ENCODE results near the gene WDFY4. TPM values are rescaled to one million over a fixed set of nuclear protein-coding genes. Genes with fewer than 3 reads are reported as not detected.

The WDFY4 gene
- total RNA-seq, 1 experiment from 2014 or later = 0.23 TPM

GRCh38 chr10:49021685-49022084 lies 337.0 kb downstream of the WDFY4 start:
- Histone ChIP-seq H3K36me3 (ENCODE audit: control insufficient read depth, insufficient read depth, low read length) (no peaks in the 10 kb centered on the region), H3K4me1 (ENCODE audit: control insufficient read depth, insufficient read depth, low read length) (no peaks in the 10 kb centered on the region), H3K27me3 (ENCODE audit: control insufficient read depth, insufficient read depth, low read length) (no peaks in the 10 kb centered on the region), H3K9me3 (ENCODE audit: control insufficient read depth, insufficient read depth, low read depth, low read length) (no peaks in the 10 kb centered on the region), H3K27ac (ENCODE audit: low read length) (no peak overlapping the region), H3K4me3 (ENCODE audit: low read depth in 2 of 2, low read length in 2 of 2) (no peak overlapping the region)
- intact Hi-C loops (cut with micrococcal nuclease; ENCODE audit: unreplicated experiment) = no loop called here
- TF ChIP-seq TCF7L2 (IDR thresholded peaks at IDR 0.05; ENCODE audit: low read depth, low read length) (no peak), SIN3A (IDR thresholded peaks at IDR 0.05; ENCODE audit: borderline replicate concordance, insufficient read depth, low read depth, low read length) (no peak), POLR2AphosphoS5 (IDR thresholded peaks at IDR 0.05; ENCODE audit: low read depth, low read length) (no peak)
- TF ChIP-seq, protein P1, sequence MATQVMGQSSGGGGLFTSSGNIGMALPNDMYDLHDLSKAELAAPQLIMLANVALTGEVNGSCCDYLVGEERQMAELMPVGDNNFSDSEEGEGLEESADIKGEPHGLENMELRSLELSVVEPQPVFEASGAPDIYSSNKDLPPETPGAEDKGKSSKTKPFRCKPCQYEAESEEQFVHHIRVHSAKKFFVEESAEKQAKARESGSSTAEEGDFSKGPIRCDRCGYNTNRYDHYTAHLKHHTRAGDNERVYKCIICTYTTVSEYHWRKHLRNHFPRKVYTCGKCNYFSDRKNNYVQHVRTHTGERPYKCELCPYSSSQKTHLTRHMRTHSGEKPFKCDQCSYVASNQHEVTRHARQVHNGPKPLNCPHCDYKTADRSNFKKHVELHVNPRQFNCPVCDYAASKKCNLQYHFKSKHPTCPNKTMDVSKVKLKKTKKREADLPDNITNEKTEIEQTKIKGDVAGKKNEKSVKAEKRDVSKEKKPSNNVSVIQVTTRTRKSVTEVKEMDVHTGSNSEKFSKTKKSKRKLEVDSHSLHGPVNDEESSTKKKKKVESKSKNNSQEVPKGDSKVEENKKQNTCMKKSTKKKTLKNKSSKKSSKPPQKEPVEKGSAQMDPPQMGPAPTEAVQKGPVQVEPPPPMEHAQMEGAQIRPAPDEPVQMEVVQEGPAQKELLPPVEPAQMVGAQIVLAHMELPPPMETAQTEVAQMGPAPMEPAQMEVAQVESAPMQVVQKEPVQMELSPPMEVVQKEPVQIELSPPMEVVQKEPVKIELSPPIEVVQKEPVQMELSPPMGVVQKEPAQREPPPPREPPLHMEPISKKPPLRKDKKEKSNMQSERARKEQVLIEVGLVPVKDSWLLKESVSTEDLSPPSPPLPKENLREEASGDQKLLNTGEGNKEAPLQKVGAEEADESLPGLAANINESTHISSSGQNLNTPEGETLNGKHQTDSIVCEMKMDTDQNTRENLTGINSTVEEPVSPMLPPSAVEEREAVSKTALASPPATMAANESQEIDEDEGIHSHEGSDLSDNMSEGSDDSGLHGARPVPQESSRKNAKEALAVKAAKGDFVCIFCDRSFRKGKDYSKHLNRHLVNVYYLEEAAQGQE (IDR thresholded peaks at IDR 0.05; ENCODE audit: insufficient read depth in 1 of 2, low read depth in 2 of 2, low read length in 1 of 2) = no peak
- TF ChIP-seq, protein P2, sequence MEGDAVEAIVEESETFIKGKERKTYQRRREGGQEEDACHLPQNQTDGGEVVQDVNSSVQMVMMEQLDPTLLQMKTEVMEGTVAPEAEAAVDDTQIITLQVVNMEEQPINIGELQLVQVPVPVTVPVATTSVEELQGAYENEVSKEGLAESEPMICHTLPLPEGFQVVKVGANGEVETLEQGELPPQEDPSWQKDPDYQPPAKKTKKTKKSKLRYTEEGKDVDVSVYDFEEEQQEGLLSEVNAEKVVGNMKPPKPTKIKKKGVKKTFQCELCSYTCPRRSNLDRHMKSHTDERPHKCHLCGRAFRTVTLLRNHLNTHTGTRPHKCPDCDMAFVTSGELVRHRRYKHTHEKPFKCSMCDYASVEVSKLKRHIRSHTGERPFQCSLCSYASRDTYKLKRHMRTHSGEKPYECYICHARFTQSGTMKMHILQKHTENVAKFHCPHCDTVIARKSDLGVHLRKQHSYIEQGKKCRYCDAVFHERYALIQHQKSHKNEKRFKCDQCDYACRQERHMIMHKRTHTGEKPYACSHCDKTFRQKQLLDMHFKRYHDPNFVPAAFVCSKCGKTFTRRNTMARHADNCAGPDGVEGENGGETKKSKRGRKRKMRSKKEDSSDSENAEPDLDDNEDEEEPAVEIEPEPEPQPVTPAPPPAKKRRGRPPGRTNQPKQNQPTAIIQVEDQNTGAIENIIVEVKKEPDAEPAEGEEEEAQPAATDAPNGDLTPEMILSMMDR (IDR thresholded peaks at IDR 0.05) = no peak
- ATAC-seq (no peak), DNase-seq (ENCODE audit: low read depth, low spot score) (no peak)
- ChIA-PET POLR2A (no interaction called here), CTCF (no interaction called here)
- BruUV-seq (replicated peaks) = no TSS peak
- in situ Hi-C loops (cut with HindIII; ENCODE audit: low pct_unique_long_range_greater_than_20kb, low sequenced_read_pairs) = no loop called here

DNA sequence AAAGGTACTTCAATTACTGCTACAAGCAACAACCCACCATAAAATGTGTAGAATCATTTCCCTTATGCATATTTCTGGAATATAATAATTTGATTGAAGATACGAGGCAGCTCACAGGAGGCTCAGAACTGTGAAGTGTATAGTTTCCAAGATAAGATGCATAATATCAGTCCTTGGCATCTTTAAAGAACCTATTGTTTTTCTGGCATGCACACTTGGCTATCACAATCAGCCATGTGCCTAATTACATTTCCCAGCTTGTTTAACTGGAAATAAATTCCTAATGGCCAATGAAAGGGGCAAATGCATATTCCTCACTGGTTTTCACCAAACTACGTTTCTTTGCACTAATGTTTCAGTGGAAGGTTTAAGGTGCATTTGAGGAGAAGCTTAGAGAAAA lies 338.4 kb downstream of the WDFY4 start:
- Histone ChIP-seq H3K4me1 (ENCODE audit: control insufficient read depth, insufficient read depth, low read length) (no peaks in the 10 kb centered on the region), H3K9me3 (ENCODE audit: control insufficient read depth, insufficient read depth, low read depth, low read length) (no peaks in the 10 kb centered on the region), H3K4me3 (ENCODE audit: low read depth in 2 of 2, low read length in 2 of 2) (no peak overlapping the region), H3K27ac (ENCODE audit: low read length) (no peak overlapping the region), H3K36me3 (ENCODE audit: control insufficient read depth, insufficient read depth, low read length) (no peaks in the 10 kb centered on the region), H3K27me3 (ENCODE audit: control insufficient read depth, insufficient read depth, low read length) (no peaks in the 10 kb centered on the region; the same call in 1 of the 2 replicates)
- in situ Hi-C loops (cut with HindIII; ENCODE audit: low pct_unique_long_range_greater_than_20kb, low sequenced_read_pairs) (no loop called here), intact Hi-C loops (cut with micrococcal nuclease; ENCODE audit: unreplicated experiment) (no loop called here)
- TF ChIP-seq, protein P2 (IDR thresholded peaks at IDR 0.05) = no peak
- TF ChIP-seq, protein P1 (IDR thresholded peaks at IDR 0.05; ENCODE audit: insufficient read depth in 1 of 2, low read depth in 2 of 2, low read length in 1 of 2) = no peak
- no peak for TF ChIP-seq SIN3A (IDR thresholded peaks at IDR 0.05; ENCODE audit: borderline replicate concordance, insufficient read depth, low read depth, low read length)
- no peak for TF ChIP-seq POLR2AphosphoS5 (IDR thresholded peaks at IDR 0.05; ENCODE audit: low read depth, low read length)
- no peak for TF ChIP-seq TCF7L2 (IDR thresholded peaks at IDR 0.05; ENCODE audit: low read depth, low read length)
- no peak for DNase-seq (ENCODE audit: low read depth, low spot score)
- BruUV-seq (replicated peaks) = no TSS peak
- POLR2A ChIA-PET = no interaction called here
- CTCF ChIA-PET = no interaction called here
- ATAC-seq = no peak
